Colonic mucosa (tissue), 4 donors: ENCODE results near the gene WFDC5. TPM values are rescaled to one million over a fixed set of nuclear protein-coding genes. Genes with fewer than 3 reads are reported as not detected.
A peak's percentile ranks its signal among the peaks of the same experiment; 100 is the strongest.
"Not testable (repeated sequence)": the region's sequence is repeated elsewhere in the genome, so short reads cannot be mapped to it uniquely, and the experiment has no call there.

ENCODE experiments used
- DNase-seq: peaks from one replicate; pipeline ENCODE4 v3.0.0-alpha.2; 2020
- H3K27ac ChIP-seq: fragments of 200-600 bp; one replicate; pipeline ENCODE4 v1.8.0; 2021
- H3K27me3 ChIP-seq: fragments of 200-600 bp; one replicate; pipeline ENCODE4 v1.8.0; 2021
- H3K36me3 ChIP-seq: fragments of 200-600 bp; one replicate; pipeline ENCODE4 v1.8.0; 2021
- H3K4me1 ChIP-seq: fragments of 200-600 bp; one replicate; pipeline ENCODE4 v1.8.0; 2021; ENCODE audit warnings: mild to moderate bottlenecking
- H3K4me3 ChIP-seq: fragments of 200-600 bp; one replicate; pipeline ENCODE4 v1.8.0; 2021
- H3K9ac ChIP-seq, 2 donors: one replicate each; pipeline ENCODE4 v1.7.0; 2013; ENCODE audit warnings: control low read depth in 2 of 2, low read depth in 2 of 2, low read length in 2 of 2
- H3K9me3 ChIP-seq: fragments of 200-600 bp; one replicate; pipeline ENCODE4 v1.8.0; 2021
- CTCF ChIP-seq: fragments of 200-600 bp; IDR thresholded peaks from one replicate; pipeline ENCODE4 v1.8.0; 2022; ENCODE audit warnings: antibody characterized with exemption, mild to moderate bottlenecking
- intact Hi-C: fragments of 100-400 bp; cut with DNase I; formaldehyde crosslinking; loops from one replicate; pipeline ENCODE4 v1.14.1; 2022
- total RNA-seq, 2 donors: library from RNA; stranded (reverse); fragmentation: NEBNext Ultra II Directional in 1 of 2; extraction: Animal tissue kit (Norgen Biotek cat#: 25700) in 1 of 2; gene quantifications; one replicate each; pipeline ENCODE4 v1.2.1, GENCODE V29; 2021
- donor health status: healthy.
- donor health status: DM: no; HTN: no; CAD: no.
- donor health status: DM: no; HTN: no; CAD: no.

WFDC5 gene
- total RNA-seq, result not detected

DNA sequence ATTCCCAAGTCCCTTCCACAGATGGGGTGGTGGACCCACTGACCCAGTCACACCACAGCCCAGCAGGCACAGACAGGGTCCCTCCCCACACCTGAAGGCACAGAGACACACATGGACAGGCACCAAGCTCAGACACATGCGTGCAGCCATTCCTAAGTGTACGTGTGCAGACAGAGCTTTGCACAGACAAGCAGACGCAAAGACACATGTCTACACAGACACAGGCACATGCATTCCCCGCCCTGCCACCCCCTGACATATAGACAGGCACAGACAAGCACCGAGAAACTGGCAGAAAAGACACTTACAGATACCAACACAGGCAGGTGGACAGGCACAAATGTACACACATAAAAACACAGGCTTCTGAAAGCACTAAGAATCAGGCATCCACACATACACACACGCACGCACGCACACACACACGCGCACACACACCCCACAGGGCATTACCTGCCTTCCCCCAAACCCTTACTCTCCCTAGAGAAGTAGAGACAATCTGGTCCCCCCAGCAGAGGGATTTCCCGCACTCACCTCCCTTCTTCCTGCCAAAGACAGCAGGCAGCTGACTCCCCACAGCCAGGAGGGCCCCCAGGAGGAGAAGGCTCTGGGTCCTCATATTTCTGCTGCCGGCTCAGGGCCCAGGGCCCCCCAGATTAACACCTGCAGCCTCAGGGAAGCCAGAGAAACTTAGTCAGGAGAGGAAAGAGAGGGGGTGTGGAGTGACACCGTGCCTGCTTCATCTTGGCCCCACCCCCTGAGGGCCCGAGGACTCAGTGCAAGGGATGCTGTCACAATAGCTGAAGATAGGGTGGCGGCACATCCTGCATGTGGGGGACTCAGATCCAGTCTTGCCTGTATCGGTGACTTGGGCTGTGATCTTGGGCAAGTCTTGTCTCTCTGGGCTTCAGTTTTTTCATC lies at the start of gene WFDC5:
TSS of gene WFDC5 (minus strand) at position 710 of the 921 bp plus-strand sequence. CDS start at position 619, 91 bp downstream.
- H3K27me3 ChIP-seq, result no peaks in the 10 kb centered on the region
- H3K4me3 ChIP-seq, result no peak within 1 kb of the TSS
- no peak for DNase-seq
- H3K27ac ChIP-seq, result no peak within 1 kb of the TSS
- no peaks in the 10 kb centered on the region for H3K36me3 ChIP-seq
- TF ChIP-seq CTCF, result no peak
- no peaks in the 10 kb centered on the region for H3K9me3 ChIP-seq
- H3K9ac ChIP-seq, result no peak within 1 kb of the TSS
- H3K4me1 ChIP-seq, result no peaks in the 10 kb centered on the region
- intact Hi-C loops, result no loop called here

DNA sequence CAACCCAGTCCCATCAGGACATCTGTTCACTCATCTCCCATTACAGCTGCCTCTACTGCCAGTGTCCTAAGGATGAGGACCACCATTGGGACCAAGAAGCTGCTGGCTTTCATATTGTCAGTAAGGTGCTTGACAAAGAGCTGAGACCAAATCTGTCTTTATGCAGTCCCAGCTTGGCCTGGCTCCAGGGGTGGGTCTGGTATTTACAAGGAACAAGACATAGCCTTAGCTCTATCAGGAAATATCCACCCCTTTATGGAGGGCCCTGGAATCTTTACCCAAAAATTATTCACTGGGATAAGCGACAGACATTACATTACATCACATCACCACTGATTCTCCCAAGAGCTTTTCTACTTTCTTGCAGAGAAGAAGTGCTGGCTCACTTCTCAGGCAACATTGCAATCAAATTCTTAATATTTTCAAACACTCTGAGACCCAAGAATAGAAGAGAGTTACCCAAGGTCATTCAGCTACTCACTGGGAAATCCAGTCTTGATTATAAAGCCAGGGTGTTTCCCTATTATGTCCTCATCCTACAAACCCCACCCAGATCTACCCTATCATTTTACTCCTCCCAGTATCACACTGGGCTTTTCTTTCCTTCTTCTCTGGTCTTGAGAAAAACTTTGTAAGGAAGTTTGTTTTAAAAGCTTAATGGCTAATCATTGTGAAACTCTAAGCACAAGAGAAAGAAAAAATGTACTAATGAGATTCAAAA lies 48.3 kb upstream of the WFDC5 start:
- Histone ChIP-seq H3K4me3 (no peak overlapping the region), H3K9ac (no peak overlapping the region), H3K27ac (peak overlapping the region; percentile 53), H3K27me3 (no peaks in the 10 kb centered on the region), H3K36me3 (no peaks in the 10 kb centered on the region), H3K9me3 (no peaks in the 10 kb centered on the region), H3K4me1 (no peaks in the 10 kb centered on the region)
- intact Hi-C loops, result no loop called here
- no peak for TF ChIP-seq CTCF
- DNase-seq, result peak; percentile 86

DNA sequence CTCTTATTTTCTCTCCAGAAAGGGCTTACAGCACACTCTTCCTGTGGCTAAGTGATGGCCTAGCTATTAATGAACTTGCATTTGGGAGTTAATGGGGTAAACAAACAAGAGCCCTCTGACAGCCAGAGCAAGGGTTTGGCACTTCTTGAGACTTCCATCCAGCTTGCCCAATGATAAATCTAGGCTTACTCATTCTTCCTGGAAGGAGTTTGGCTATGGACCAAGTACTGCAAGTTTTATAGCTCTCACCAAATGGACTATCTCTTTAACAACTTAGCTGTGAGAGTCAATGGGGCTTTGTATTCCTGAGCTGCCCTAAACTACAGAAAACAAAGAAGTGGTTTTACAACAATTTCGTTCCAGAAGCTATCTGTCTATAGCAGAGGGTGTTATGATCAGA lies 43.0 kb upstream of the WFDC5 start:
- intact Hi-C loops, result no loop called here
- Histone ChIP-seq H3K27me3 (no peaks in the 10 kb centered on the region), H3K9me3 (no peaks in the 10 kb centered on the region), H3K9ac (no peak overlapping the region), H3K4me1 (no peaks in the 10 kb centered on the region), H3K36me3 (no peaks in the 10 kb centered on the region), H3K4me3 (no peak overlapping the region), H3K27ac (peak overlapping the region; percentile 68)
- peak; percentile 75 for DNase-seq
- no peak for TF ChIP-seq CTCF

- Histone ChIP-seq H3K9ac (no peak overlapping the region), H3K9me3 (no peaks in the 10 kb centered on the region), H3K27me3 (no peaks in the 10 kb centered on the region), H3K4me3 (no peak overlapping the region), H3K4me1 (no peaks in the 10 kb centered on the region), H3K27ac (no peak overlapping the region), H3K36me3 (no peaks in the 10 kb centered on the region)
- no peak for DNase-seq
- TF ChIP-seq CTCF, result no peak
- intact Hi-C loops, result no loop called here
These were observed 41.7 kb upstream of the WFDC5 start for GRCh38 chr20:45156713-45157112.

- H3K27me3 ChIP-seq, DNase-seq, H3K4me3 ChIP-seq, H3K9ac ChIP-seq, intact Hi-C loops, H3K4me1 ChIP-seq, H3K36me3 ChIP-seq, H3K27ac ChIP-seq, H3K9me3 ChIP-seq: not testable (repeated sequence)
These were observed 39.8 kb upstream of the WFDC5 start for GRCh38 chr20:45154794-45155193.

DNA sequence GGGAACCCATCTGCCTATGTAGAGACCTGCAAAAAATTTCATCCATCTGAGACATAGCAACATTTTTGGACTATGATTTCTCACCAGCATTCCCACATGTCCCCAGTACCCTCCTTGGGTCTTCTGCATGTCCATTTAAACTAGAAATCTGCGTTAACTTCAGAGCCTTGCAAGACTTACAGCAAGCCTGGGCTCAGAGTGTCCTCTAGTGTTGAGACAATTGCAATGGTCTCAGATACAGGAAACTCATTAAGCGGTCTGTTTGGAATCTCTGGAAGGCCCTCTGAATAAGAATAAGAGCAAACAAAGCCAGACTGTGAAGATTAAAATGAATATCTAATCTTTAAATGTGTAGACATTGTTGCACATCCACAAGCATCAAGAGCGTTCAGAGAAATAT lies 39.2 kb upstream of the WFDC5 start:
- no peaks in the 10 kb centered on the region for H3K27me3 ChIP-seq
- DNase-seq, result no peak
- no peak for TF ChIP-seq CTCF
- no peaks in the 10 kb centered on the region for H3K4me1 ChIP-seq
- H3K9ac ChIP-seq, result no peak overlapping the region
- no peaks in the 10 kb centered on the region for H3K36me3 ChIP-seq
- no peak overlapping the region for H3K4me3 ChIP-seq
- H3K27ac ChIP-seq, result no peak overlapping the region
- intact Hi-C loops, result no loop called here
- H3K9me3 ChIP-seq, result no peaks in the 10 kb centered on the region
